Panc1 (cell line): Measurements from ENCODE around the gene NPAS2. TPM values are rescaled to one million over a fixed set of nuclear protein-coding genes. Genes with fewer than 3 reads are reported as not detected.

Experiments used
- ATAC-seq: fragments of 200-7000 bp; cut with Tn5 transposase; 2 replicates; pipeline ENCODE4 v1.9.1; 2020; ENCODE audit warnings: mild to moderate bottlenecking, moderate library complexity
- BruUV-seq: library from RNA; stranded (reverse); fragments of 400-500 nt; replicated peaks from 2 replicates; lab custom pipeline; 2021; lab: Mats Ljungman, UMichigan
- CTCF ChIA-PET: fragments of 300-600 bp; sonication (Branson Sonifier 250); formaldehyde crosslinking; loops from one replicate; lab custom pipeline; 2022; ENCODE audit warnings: antibody characterized with exemption; lab: Charles Lee
- POLR2A ChIA-PET: fragments of 300-600 bp; sonication (Branson Sonifier 250); formaldehyde crosslinking; loops from one replicate; lab custom pipeline; 2022; ENCODE audit warnings: antibody characterized with exemption; lab: Charles Lee
- DNase-seq: peaks from one replicate; pipeline ENCODE4 v3.0.0-alpha.2; 2010; ENCODE audit warnings: low read depth, low spot score
- H3K27ac ChIP-seq: 2 replicates; pipeline ENCODE4 v1.5.1; 2011; ENCODE audit warnings: mild to moderate bottlenecking, low read length, inconsistent platforms
- H3K27me3 ChIP-seq: fragments of 200-500 bp; sonication (Bioruptor generic); 2 replicates; pipeline ENCODE4 v1.6.0; 2014; ENCODE audit warnings: low read length, inconsistent platforms; ENCODE audit not compliant: control insufficient read depth, insufficient read depth
- H3K36me3 ChIP-seq: fragments of 200-500 bp; sonication (Bioruptor generic); 2 replicates; pipeline ENCODE4 v1.5.1; 2014; ENCODE audit warnings: inconsistent platforms, mild to moderate bottlenecking, low read length, moderate library complexity; ENCODE audit not compliant: control insufficient read depth, insufficient read depth
- H3K4me1 ChIP-seq: 2 replicates; pipeline ENCODE4 v1.5.1; 2011; ENCODE audit warnings: inconsistent platforms, mild to moderate bottlenecking, low read length, moderate library complexity; ENCODE audit not compliant: control insufficient read depth, insufficient read depth
- H3K4me3 ChIP-seq, 2 experiments: 2 replicates each; pipeline ENCODE4 v1.5.1; 2011 to 2012; ENCODE audit warnings: low read depth in 2 of 2, low read length in 2 of 2, mild to moderate bottlenecking in 2 of 2, inconsistent platforms in 1 of 2, moderate library complexity in 1 of 2
- H3K9me3 ChIP-seq: fragments of 200-500 bp; sonication (Bioruptor generic); 2 replicates; pipeline ENCODE4 v1.5.1; 2014; ENCODE audit warnings: low read depth, mild to moderate bottlenecking, inconsistent platforms, low read length, moderate library complexity; ENCODE audit not compliant: control insufficient read depth, insufficient read depth
- POLR2AphosphoS5 ChIP-seq: IDR thresholded peaks from 2 replicates; pipeline ENCODE4 v1.6.1; 2012; ENCODE audit warnings: mild to moderate bottlenecking, low read depth, low read length, moderate library complexity
- SIN3A ChIP-seq: IDR thresholded peaks from 2 replicates; pipeline ENCODE4 v1.6.1; 2012; ENCODE audit warnings: low read depth, mild to moderate bottlenecking, low read length, moderate library complexity, borderline replicate concordance; ENCODE audit not compliant: insufficient read depth
- TCF7L2 ChIP-seq: IDR thresholded peaks from 2 replicates; pipeline ENCODE4 v1.6.1; 2011; ENCODE audit warnings: mild to moderate bottlenecking, low read depth, low read length, inconsistent platforms
- in situ Hi-C: cut with HindIII; loops from 2 replicates; pipeline ENCODE4 v1.10.0; 2016; ENCODE audit warnings: low sequenced_read_pairs, low pct_unique_long_range_greater_than_20kb
- intact Hi-C: fragments of 100-400 bp; cut with micrococcal nuclease; formaldehyde crosslinking; loops from one replicate; pipeline ENCODE4 v1.10.0; 2022; ENCODE audit not compliant: unreplicated experiment
- total RNA-seq: library from RNA; stranded (reverse); gene quantifications from one replicate; pipeline ENCODE4 v1.2.1, GENCODE V29; 2021; ENCODE audit not compliant: unreplicated experiment
- TF ChIP-seq, protein P1 (sequence below): fragments of 450-650 bp; IDR thresholded peaks from 2 replicates; pipeline ENCODE4 v1.5.1; 2017; ENCODE audit warnings: mild to moderate bottlenecking
- TF ChIP-seq, protein P2 (sequence below), 2 experiments: IDR thresholded peaks; 2 replicates each; pipeline ENCODE4 v1.6.1; 2011 to 2012; ENCODE audit warnings: low read depth in 2 of 2, control low read depth in 1 of 2, low read length in 1 of 2, mild to moderate bottlenecking in 1 of 2, moderate library complexity in 1 of 2; ENCODE audit not compliant: insufficient read depth in 1 of 2

The NPAS2 gene
- total RNA-seq, 1 experiment from 2014 or later, result 72.8 TPM

DNA sequence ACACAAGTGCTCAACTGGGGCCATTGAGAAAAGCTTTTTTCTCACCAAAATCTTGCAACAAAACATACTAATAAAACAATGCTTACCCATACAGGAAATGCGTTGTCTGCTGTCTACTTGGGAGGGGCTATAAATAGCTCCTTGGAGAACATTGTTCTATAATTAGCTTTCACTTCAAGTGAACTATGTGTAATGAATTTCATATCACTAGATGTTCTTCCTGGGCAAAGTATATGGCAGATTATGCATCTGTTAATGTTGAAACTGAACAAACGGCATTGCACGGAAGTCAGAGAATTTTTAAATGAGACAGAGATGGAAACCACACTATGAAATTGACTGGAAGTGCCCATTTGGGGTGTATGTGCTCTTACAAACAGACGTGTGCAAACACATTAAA, 6.4 kb upstream of the NPAS2 start:
- Histone ChIP-seq H3K27me3 (no peaks in the 10 kb centered on the region), H3K27ac (no peak overlapping the region), H3K9me3 (no peaks in the 10 kb centered on the region), H3K4me3 (no peak overlapping the region), H3K4me1 (peaks cover 7% of the 10 kb centered on the region; the same call in 1 of the 2 replicates), H3K36me3 (no peaks in the 10 kb centered on the region)
- no peak for DNase-seq
- intact Hi-C loops (no loop called here), in situ Hi-C loops (no loop called here)
- POLR2A ChIA-PET, result interaction anchor here (0.7 kb wide), 1 partner anchor 89 kb away, joined by 3 read pairs; no protein-coding TSS in a partner anchor
- no TSS peak for BruUV-seq
- CTCF ChIA-PET, result no interaction called here
- TF ChIP-seq, protein P1, sequence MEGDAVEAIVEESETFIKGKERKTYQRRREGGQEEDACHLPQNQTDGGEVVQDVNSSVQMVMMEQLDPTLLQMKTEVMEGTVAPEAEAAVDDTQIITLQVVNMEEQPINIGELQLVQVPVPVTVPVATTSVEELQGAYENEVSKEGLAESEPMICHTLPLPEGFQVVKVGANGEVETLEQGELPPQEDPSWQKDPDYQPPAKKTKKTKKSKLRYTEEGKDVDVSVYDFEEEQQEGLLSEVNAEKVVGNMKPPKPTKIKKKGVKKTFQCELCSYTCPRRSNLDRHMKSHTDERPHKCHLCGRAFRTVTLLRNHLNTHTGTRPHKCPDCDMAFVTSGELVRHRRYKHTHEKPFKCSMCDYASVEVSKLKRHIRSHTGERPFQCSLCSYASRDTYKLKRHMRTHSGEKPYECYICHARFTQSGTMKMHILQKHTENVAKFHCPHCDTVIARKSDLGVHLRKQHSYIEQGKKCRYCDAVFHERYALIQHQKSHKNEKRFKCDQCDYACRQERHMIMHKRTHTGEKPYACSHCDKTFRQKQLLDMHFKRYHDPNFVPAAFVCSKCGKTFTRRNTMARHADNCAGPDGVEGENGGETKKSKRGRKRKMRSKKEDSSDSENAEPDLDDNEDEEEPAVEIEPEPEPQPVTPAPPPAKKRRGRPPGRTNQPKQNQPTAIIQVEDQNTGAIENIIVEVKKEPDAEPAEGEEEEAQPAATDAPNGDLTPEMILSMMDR, result no peak
- TF ChIP-seq SIN3A, result no peak
- TF ChIP-seq TCF7L2, result no peak
- TF ChIP-seq, protein P2, sequence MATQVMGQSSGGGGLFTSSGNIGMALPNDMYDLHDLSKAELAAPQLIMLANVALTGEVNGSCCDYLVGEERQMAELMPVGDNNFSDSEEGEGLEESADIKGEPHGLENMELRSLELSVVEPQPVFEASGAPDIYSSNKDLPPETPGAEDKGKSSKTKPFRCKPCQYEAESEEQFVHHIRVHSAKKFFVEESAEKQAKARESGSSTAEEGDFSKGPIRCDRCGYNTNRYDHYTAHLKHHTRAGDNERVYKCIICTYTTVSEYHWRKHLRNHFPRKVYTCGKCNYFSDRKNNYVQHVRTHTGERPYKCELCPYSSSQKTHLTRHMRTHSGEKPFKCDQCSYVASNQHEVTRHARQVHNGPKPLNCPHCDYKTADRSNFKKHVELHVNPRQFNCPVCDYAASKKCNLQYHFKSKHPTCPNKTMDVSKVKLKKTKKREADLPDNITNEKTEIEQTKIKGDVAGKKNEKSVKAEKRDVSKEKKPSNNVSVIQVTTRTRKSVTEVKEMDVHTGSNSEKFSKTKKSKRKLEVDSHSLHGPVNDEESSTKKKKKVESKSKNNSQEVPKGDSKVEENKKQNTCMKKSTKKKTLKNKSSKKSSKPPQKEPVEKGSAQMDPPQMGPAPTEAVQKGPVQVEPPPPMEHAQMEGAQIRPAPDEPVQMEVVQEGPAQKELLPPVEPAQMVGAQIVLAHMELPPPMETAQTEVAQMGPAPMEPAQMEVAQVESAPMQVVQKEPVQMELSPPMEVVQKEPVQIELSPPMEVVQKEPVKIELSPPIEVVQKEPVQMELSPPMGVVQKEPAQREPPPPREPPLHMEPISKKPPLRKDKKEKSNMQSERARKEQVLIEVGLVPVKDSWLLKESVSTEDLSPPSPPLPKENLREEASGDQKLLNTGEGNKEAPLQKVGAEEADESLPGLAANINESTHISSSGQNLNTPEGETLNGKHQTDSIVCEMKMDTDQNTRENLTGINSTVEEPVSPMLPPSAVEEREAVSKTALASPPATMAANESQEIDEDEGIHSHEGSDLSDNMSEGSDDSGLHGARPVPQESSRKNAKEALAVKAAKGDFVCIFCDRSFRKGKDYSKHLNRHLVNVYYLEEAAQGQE (IDR thresholded peaks at IDR 0.05; ENCODE audit: insufficient read depth in 1 of 2, low read depth in 2 of 2, low read length in 1 of 2), result no peak
- no peak for TF ChIP-seq POLR2AphosphoS5
- no peak for ATAC-seq

DNA sequence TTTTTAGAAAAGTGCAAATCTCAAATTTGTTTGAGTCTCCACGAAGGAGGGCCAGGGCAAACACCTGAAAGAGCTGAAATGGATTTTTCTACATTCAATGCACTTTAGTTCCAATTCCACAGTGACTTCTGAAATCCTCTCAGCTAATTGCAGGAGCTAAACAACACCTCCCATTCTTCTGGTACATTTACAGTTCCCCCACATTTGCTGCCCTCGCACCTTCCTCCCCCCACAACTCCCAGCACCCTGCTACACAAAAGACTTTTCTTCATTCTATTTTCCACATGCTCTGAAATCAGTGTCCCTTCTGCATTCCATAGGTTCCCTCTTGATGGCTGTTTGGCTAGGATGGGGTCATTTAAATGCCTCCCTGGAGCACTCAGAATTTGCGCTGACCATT, 5.9 kb upstream of the NPAS2 start:
- DNase-seq, result no peak
- BruUV-seq, result no TSS peak
- no peak for ATAC-seq
- no peaks in the 10 kb centered on the region for H3K27me3 ChIP-seq
- in situ Hi-C loops (no loop called here), intact Hi-C loops (no loop called here)
- H3K4me1 ChIP-seq, result peaks cover 7% of the 10 kb centered on the region; the same call in 1 of the 2 replicates
- no peak overlapping the region for H3K27ac ChIP-seq
- no peaks in the 10 kb centered on the region for H3K36me3 ChIP-seq
- CTCF ChIA-PET, result no interaction called here
- POLR2A ChIA-PET, result no interaction called here
- H3K9me3 ChIP-seq, result no peaks in the 10 kb centered on the region
- no peak for TF ChIP-seq POLR2AphosphoS5
- TF ChIP-seq, protein P1, result no peak
- TF ChIP-seq, protein P2 (IDR thresholded peaks at IDR 0.05; ENCODE audit: insufficient read depth in 1 of 2, low read depth in 2 of 2, low read length in 1 of 2), result no peak
- TF ChIP-seq TCF7L2, result no peak
- TF ChIP-seq SIN3A, result no peak
- H3K4me3 ChIP-seq, result no peak overlapping the region
